Lower lobe of right lung (tissue), 2 donors: Measurements from ENCODE around the gene TRPV3. TPM values are rescaled to one million over a fixed set of nuclear protein-coding genes. Genes with fewer than 3 reads are reported as not detected.

Experiments
- ATAC-seq, 2 donors: fragments of 200-7000 bp; cut with Tn5 transposase; one replicate each; pipeline ENCODE4 v1.9.1; 2020 to 2022; ENCODE audit warnings: mild to moderate bottlenecking in 2 of 2, moderate library complexity in 2 of 2
- DNase-seq: peaks from one replicate; pipeline ENCODE4 v3.0.0-alpha.2; 2020
- H3K27ac ChIP-seq: fragments of 200-600 bp; one replicate; pipeline ENCODE4 v1.8.0; 2022
- H3K27me3 ChIP-seq: fragments of 200-600 bp; one replicate; pipeline ENCODE4 v1.8.0; 2022; ENCODE audit warnings: low read depth
- H3K36me3 ChIP-seq: fragments of 200-600 bp; one replicate; pipeline ENCODE4 v1.8.0; 2022; ENCODE audit warnings: mild to moderate bottlenecking
- H3K4me1 ChIP-seq: fragments of 200-600 bp; one replicate; pipeline ENCODE4 v1.8.0; 2022
- H3K4me3 ChIP-seq: fragments of 200-600 bp; one replicate; pipeline ENCODE4 v1.8.0; 2022; ENCODE audit warnings: mild to moderate bottlenecking
- H3K9me3 ChIP-seq: fragments of 200-600 bp; one replicate; pipeline ENCODE4 v1.8.0; 2022
- CTCF ChIP-seq: fragments of 200-600 bp; IDR thresholded peaks from one replicate; pipeline ENCODE4 v1.8.0; 2022; ENCODE audit warnings: antibody characterized with exemption, mild to moderate bottlenecking
- intact Hi-C: fragments of 100-400 bp; cut with DNase I; formaldehyde crosslinking; loops from one replicate; pipeline ENCODE4 v1.11.0; 2022
- total RNA-seq: library from RNA; stranded (reverse); fragmentation: NEBNext Ultra II Directional; extraction: Animal tissue kit (Norgen Biotek cat#: 25700); gene quantifications from one replicate; pipeline ENCODE4 v1.2.1, GENCODE V29; 2021
- donor health status: DM: no; HTN: yes; CAD: no; lungs with severe emphysema.

The TRPV3 gene
- total RNA-seq, 1 donor from 2014 or later = 0.68 TPM

GRCh38 chr17:3556239-3556915, 1.2 kb downstream of the TRPV3 start:
- H3K4me1 ChIP-seq = peaks cover 8% of the 10 kb centered on the region
- ATAC-seq = no peak
- no peaks in the 10 kb centered on the region for H3K36me3 ChIP-seq
- no peak overlapping the region for H3K4me3 ChIP-seq
- intact Hi-C loops = no loop called here
- no peak for TF ChIP-seq CTCF
- H3K9me3 ChIP-seq = no peaks in the 10 kb centered on the region
- no peak overlapping the region for H3K27ac ChIP-seq
- H3K27me3 ChIP-seq = peaks cover 4% of the 10 kb centered on the region
- no peak for DNase-seq

GRCh38 chr17:3555189-3555796, 2.3 kb downstream of the TRPV3 start:
- no peak for TF ChIP-seq CTCF
- DNase-seq = no peak

GRCh38 chr17:3554440-3554839, 3.2 kb downstream of the TRPV3 start:
- no peak overlapping the region for H3K4me3 ChIP-seq
- H3K27ac ChIP-seq = no peak overlapping the region
- ATAC-seq (no peak), DNase-seq (no peak)
- TF ChIP-seq CTCF = no peak
- H3K9me3 ChIP-seq = no peaks in the 10 kb centered on the region
- no peaks in the 10 kb centered on the region for H3K36me3 ChIP-seq
- peaks cover 4% of the 10 kb centered on the region for H3K27me3 ChIP-seq
- H3K4me1 ChIP-seq = peaks cover 8% of the 10 kb centered on the region
- intact Hi-C loops = no loop called here

More at GRCh38 chr17:3555189-3555796, 2.3 kb downstream of the TRPV3 start:
- intact Hi-C loops = no loop called here
- Histone ChIP-seq H3K36me3 (no peaks in the 10 kb centered on the region), H3K4me3 (no peak overlapping the region), H3K27ac (no peak overlapping the region), H3K27me3 (peaks cover 4% of the 10 kb centered on the region), H3K4me1 (peaks cover 8% of the 10 kb centered on the region), H3K9me3 (no peaks in the 10 kb centered on the region)
- no peak for ATAC-seq

- peaks cover 4% of the 10 kb centered on the region for H3K27me3 ChIP-seq
- H3K27ac ChIP-seq = no peak overlapping the region
- H3K36me3 ChIP-seq = no peaks in the 10 kb centered on the region
- intact Hi-C loops = no loop called here
- TF ChIP-seq CTCF = no peak
- H3K4me3 ChIP-seq = no peak overlapping the region
- H3K9me3 ChIP-seq = no peaks in the 10 kb centered on the region
- DNase-seq (no peak), ATAC-seq (no peak)
- peaks cover 7% of the 10 kb centered on the region for H3K4me1 ChIP-seq
Measured at GRCh38 chr17:3553419-3554401, 3.9 kb downstream of the TRPV3 start.

- no peak for ATAC-seq
- no peak for DNase-seq
- no peaks in the 10 kb centered on the region for H3K4me1 ChIP-seq
- no peaks in the 10 kb centered on the region for H3K9me3 ChIP-seq
- H3K36me3 ChIP-seq = no peaks in the 10 kb centered on the region
- H3K4me3 ChIP-seq = no peak overlapping the region
- TF ChIP-seq CTCF = no peak
- H3K27me3 ChIP-seq = peaks cover 4% of the 10 kb centered on the region
- intact Hi-C loops = no loop called here
- no peak overlapping the region for H3K27ac ChIP-seq
Measured at GRCh38 chr17:3552916-3553315, 4.7 kb downstream of the TRPV3 start.
